ENCODE measurements around the gene RGS10.

The RGS10 gene

GRCh38 chr10:119495021-119495505 lies 47.5 kb downstream of the RGS10 start:
- no peak overlapping the region for H3K4me3 ChIP-seq (ENCODE audit: low read depth, low read length)
- TF ChIP-seq CTCF (IDR thresholded peaks at IDR 0.05; ENCODE audit: borderline replicate concordance, insufficient read depth, low read depth, low read length): no peak

GRCh38 chr10:119494236-119495020 lies 48.1 kb downstream of the RGS10 start:
- no peak for TF ChIP-seq CTCF (IDR thresholded peaks at IDR 0.05; ENCODE audit: borderline replicate concordance, insufficient read depth, low read depth, low read length)
- H3K4me3 ChIP-seq (ENCODE audit: low read depth, low read length): no peak overlapping the region

GRCh38 chr10:119493155-119493554 lies 49.4 kb downstream of the RGS10 start:
- TF ChIP-seq CTCF (IDR thresholded peaks at IDR 0.05; ENCODE audit: borderline replicate concordance, insufficient read depth, low read depth, low read length): no peak
- H3K4me3 ChIP-seq (ENCODE audit: low read depth, low read length): no peak overlapping the region

- TF ChIP-seq CTCF (IDR thresholded peaks at IDR 0.05; ENCODE audit: borderline replicate concordance, insufficient read depth, low read depth, low read length): no peak
Observed at GRCh38 chr10:119491966-119492757, 50.4 kb downstream of the RGS10 start.

GRCh38 chr10:119489991-119490326 lies 52.6 kb downstream of the RGS10 start:
- peak overlapping the region; percentile 58 for H3K4me3 ChIP-seq (ENCODE audit: low read depth, low read length)
- TF ChIP-seq CTCF (IDR thresholded peaks at IDR 0.05; ENCODE audit: borderline replicate concordance, insufficient read depth, low read depth, low read length): no peak

More at GRCh38 chr10:119491966-119492757, 50.4 kb downstream of the RGS10 start:
- no peak overlapping the region for H3K4me3 ChIP-seq (ENCODE audit: low read depth, low read length)

GRCh38 chr10:119488675-119489074 lies 53.8 kb downstream of the RGS10 start:
- no peak for TF ChIP-seq CTCF (IDR thresholded peaks at IDR 0.05; ENCODE audit: borderline replicate concordance, insufficient read depth, low read depth, low read length)
- no peak overlapping the region for H3K4me3 ChIP-seq (ENCODE audit: low read depth, low read length)
